ENCODE data around the gene CAPN5.

DNA sequence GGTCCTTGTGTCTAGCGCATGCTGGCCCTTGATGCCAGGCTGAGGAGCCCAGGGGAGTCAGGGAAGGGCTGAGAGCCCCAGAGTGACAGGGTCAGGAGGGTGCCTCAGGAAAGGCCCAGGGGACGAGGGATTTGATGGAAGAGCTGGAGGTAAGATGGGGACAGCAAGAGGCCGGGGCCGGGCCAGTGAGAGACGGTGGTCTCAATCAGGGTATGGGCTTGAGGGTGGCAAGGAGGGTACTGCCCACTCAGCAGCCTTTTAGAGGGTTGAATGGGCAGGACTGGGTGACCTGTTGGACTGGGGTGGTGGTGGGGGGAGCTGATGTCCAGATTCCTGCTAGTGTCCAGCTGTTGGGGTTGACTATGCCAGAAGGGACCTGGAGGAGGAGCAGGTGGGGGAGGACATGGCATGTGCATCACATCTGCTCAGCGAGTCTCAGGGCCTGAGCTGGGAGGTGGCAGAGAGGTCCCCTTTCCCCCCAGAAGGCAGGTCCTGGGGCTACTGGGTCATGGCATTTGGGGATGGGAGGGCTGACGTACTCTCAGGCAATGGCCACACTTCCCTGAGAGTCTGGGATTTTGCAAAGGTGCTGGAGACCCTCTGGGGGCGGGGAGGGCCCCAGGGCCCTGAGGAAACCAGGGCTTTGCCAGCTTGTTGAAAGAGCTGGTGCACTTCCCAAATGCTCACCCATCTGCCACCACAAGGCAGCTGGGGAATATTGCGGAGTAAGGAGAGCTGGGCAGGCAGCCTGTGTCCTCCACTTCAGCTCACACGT, 79.7 kb downstream of the CAPN5 start:
- TF ChIP-seq, protein P1, sequence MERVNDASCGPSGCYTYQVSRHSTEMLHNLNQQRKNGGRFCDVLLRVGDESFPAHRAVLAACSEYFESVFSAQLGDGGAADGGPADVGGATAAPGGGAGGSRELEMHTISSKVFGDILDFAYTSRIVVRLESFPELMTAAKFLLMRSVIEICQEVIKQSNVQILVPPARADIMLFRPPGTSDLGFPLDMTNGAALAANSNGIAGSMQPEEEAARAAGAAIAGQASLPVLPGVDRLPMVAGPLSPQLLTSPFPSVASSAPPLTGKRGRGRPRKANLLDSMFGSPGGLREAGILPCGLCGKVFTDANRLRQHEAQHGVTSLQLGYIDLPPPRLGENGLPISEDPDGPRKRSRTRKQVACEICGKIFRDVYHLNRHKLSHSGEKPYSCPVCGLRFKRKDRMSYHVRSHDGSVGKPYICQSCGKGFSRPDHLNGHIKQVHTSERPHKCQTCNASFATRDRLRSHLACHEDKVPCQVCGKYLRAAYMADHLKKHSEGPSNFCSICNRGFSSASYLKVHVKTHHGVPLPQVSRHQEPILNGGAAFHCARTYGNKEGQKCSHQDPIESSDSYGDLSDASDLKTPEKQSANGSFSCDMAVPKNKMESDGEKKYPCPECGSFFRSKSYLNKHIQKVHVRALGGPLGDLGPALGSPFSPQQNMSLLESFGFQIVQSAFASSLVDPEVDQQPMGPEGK (CRISPR knock-in tag; IDR thresholded peaks at IDR 0.05; ENCODE audit: borderline replicate concordance) = no peak
- TF ChIP-seq TOX (CRISPR knock-in tag; IDR thresholded peaks at IDR 0.05; ENCODE audit: borderline replicate concordance) = no peak
- no peak for TF ChIP-seq ARNTL (CRISPR knock-in tag; IDR thresholded peaks at IDR 0.05; ENCODE audit: borderline replicate concordance, low read depth)
- TF ChIP-seq ZFP3 (CRISPR knock-in tag; IDR thresholded peaks at IDR 0.05) = no peak
- no peak for TF ChIP-seq RARB (CRISPR knock-in tag; IDR thresholded peaks at IDR 0.05)
- TF ChIP-seq ISL1 (CRISPR knock-in tag; IDR thresholded peaks at IDR 0.05) = no peak
- TF ChIP-seq, protein P2, sequence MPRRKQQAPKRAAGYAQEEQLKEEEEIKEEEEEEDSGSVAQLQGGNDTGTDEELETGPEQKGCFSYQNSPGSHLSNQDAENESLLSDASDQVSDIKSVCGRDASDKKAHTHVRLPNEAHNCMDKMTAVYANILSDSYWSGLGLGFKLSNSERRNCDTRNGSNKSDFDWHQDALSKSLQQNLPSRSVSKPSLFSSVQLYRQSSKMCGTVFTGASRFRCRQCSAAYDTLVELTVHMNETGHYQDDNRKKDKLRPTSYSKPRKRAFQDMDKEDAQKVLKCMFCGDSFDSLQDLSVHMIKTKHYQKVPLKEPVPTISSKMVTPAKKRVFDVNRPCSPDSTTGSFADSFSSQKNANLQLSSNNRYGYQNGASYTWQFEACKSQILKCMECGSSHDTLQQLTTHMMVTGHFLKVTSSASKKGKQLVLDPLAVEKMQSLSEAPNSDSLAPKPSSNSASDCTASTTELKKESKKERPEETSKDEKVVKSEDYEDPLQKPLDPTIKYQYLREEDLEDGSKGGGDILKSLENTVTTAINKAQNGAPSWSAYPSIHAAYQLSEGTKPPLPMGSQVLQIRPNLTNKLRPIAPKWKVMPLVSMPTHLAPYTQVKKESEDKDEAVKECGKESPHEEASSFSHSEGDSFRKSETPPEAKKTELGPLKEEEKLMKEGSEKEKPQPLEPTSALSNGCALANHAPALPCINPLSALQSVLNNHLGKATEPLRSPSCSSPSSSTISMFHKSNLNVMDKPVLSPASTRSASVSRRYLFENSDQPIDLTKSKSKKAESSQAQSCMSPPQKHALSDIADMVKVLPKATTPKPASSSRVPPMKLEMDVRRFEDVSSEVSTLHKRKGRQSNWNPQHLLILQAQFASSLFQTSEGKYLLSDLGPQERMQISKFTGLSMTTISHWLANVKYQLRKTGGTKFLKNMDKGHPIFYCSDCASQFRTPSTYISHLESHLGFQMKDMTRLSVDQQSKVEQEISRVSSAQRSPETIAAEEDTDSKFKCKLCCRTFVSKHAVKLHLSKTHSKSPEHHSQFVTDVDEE (CRISPR knock-in tag; IDR thresholded peaks at IDR 0.05) = no peak
- no peak for TF ChIP-seq GLIS3 (CRISPR knock-in tag; IDR thresholded peaks at IDR 0.05)
- TF ChIP-seq, protein P3, sequence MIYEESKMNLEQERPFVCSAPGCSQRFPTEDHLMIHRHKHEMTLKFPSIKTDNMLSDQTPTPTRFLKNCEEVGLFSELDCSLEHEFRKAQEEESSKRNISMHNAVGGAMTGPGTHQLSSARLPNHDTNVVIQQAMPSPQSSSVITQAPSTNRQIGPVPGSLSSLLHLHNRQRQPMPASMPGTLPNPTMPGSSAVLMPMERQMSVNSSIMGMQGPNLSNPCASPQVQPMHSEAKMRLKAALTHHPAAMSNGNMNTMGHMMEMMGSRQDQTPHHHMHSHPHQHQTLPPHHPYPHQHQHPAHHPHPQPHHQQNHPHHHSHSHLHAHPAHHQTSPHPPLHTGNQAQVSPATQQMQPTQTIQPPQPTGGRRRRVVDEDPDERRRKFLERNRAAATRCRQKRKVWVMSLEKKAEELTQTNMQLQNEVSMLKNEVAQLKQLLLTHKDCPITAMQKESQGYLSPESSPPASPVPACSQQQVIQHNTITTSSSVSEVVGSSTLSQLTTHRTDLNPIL (CRISPR knock-in tag; IDR thresholded peaks at IDR 0.05; ENCODE audit: low read depth) = no peak
- TF ChIP-seq ZFP30 (CRISPR knock-in tag; IDR thresholded peaks at IDR 0.05) = no peak
- TF ChIP-seq ZNF70 (CRISPR knock-in tag; IDR thresholded peaks at IDR 0.05) = no peak
- TF ChIP-seq SNAI2 (CRISPR knock-in tag; IDR thresholded peaks at IDR 0.05) = no peak
- TF ChIP-seq BACH2 (CRISPR knock-in tag; IDR thresholded peaks at IDR 0.05; ENCODE audit: borderline replicate concordance) = no peak

Measured in SK-N-SH treated with all-trans-retinoic acid at 6 μM for 48 hours (cell line).